Pancreas (tissue), 10 donors: ENCODE results near the gene ZC2HC1B. TPM values are rescaled to one million over a fixed set of nuclear protein-coding genes. Genes with fewer than 3 reads are reported as not detected.
"Not testable (repeated sequence)": the region's sequence is repeated elsewhere in the genome, so short reads cannot be mapped to it uniquely, and the experiment has no call there.

Source experiments
- ATAC-seq, 4 donors: fragments of 200-7000 bp; cut with Tn5 transposase; one replicate each; pipeline versions ENCODE4 v1.8.0 to v1.9.1; 2020; ENCODE audit warnings: mild to moderate bottlenecking in 4 of 4, moderate library complexity in 4 of 4
- DNase-seq, 6 donors: peaks; one replicate each; pipeline ENCODE4 v3.0.0-alpha.2; 2020
- FAIRE-seq: peaks from 2 replicates; lab custom pipeline; 2012; peaks lifted over from hg19 to GRCh38; lab: Jason Lieb, UNC
- H3K27ac ChIP-seq, 4 donors: fragments of 200-600 bp; sonication (generic); 1 replicate in 3 of 4; 2 replicates in 1 of 4; pipeline versions ENCODE4 v1.5.0 to v1.8.0; 2020
- H3K27me3 ChIP-seq, 4 donors: fragments of 200-600 bp; one replicate each; pipeline ENCODE4 v1.8.0; 2021
- H3K36me3 ChIP-seq, 3 donors: fragments of 200-600 bp; sonication (generic) in 1 of 3; one replicate each; pipeline versions ENCODE4 v1.5.0 to v1.8.0; 2020 to 2021
- H3K4me1 ChIP-seq, 3 donors: fragments of 200-600 bp; one replicate each; pipeline ENCODE4 v1.8.0; 2021
- H3K4me3 ChIP-seq, 4 donors: fragments of 200-600 bp; sonication (generic) in 2 of 4; one replicate each; pipeline versions ENCODE4 v1.5.0 to v1.8.0; 2020 to 2021
- H3K9me3 ChIP-seq, 4 donors: fragments of 200-600 bp; one replicate each; pipeline ENCODE4 v1.8.0; 2021
- CTCF ChIP-seq, 4 donors: fragments of 200-600 bp; sonication (generic) in 3 of 4; IDR thresholded peaks; one replicate each; pipeline versions ENCODE4 v1.5.0 to v1.8.0; 2021; ENCODE audit warnings: antibody characterized with exemption in 4 of 4
- WGBS, 2 donors: extraction: QIAGEN DNeasy Blood & Tissue Kit; methylation state at CpG; one replicate each; pipeline ENCODE4 v1.1.7; 2013; 5-methylcytosine and 5-hydroxymethylcytosine counted together
- intact Hi-C, 3 donors: fragments of 100-400 bp; cut with DNase I; formaldehyde crosslinking; loops; one replicate each; pipeline versions ENCODE4 v1.11.1 to v1.14.2; 2022
- polyA plus RNA-seq, 2 donors: library from polyadenylated mRNA; stranded (reverse); fragments of 200-250 nt; gene quantifications; one replicate each; pipeline ENCODE4 v1.2.3, GENCODE V29; 2013
- total RNA-seq, 6 donors: library from RNA; stranded (reverse); fragmentation: NEBNext Ultra II Directional in 4 of 6; extraction: Animal tissue kit (Norgen Biotek cat#: 25700) in 4 of 6; gene quantifications; one replicate each; pipeline versions ENCODE4 v1.2.1 to v1.2.4, GENCODE V29; 2021 to 2023
- donor health status: healthy with polysubstance abuse.
- donor health status: DM: no; HTN: no; CAD: no; lungs with moderate emphysema.
- donor health status: DM: no; HTN: no; CAD: no.
- donor health status: control.
- donor health status: control.
- donor health status: Bipolar disorder and iron deficiency.
- donor health status: DM: yes; HTN: yes; CAD: no.
- donor health status: DM: no; HTN: no; CAD: no.
- donor health status: DM: no; HTN: no; CAD: no.
- donor health status: DM: yes; HTN: yes; CAD: no.

ZC2HC1B gene
- total and polyA plus RNA-seq, 8 donors, result not detected

DNA sequence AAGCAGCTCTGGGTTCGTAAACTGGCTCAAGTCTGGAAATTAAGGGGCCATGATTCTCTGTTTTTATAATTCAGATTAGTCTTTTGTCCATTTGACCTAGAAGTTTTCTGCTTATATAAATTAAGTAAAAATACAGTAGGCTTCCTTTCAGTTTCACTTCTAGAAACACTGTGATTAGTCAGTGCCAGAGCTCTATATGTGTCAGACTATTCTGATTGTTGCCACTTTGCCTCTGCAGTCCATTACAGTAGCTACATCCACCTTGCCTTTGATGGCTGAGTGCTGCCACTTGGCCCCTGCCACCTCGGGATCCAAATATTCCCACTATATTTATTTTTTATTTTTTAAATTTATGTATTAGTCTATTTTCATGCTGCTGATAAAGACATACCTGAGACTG, 7.9 kb downstream of the ZC2HC1B start:
- no peak overlapping the region for H3K27ac ChIP-seq
- DNase-seq, result no peak
- no peak overlapping the region for H3K4me3 ChIP-seq
- 86 to 97% methylated on average over 2 of the region's 2 CpGs for WGBS, 2 donors
- H3K4me1 ChIP-seq, result no peaks in the 10 kb centered on the region
- FAIRE-seq, result no peak
- no peak for ATAC-seq
- no peaks in the 10 kb centered on the region for H3K36me3 ChIP-seq
- intact Hi-C loops, result no loop called here
- no peaks in the 10 kb centered on the region for H3K27me3 ChIP-seq
- TF ChIP-seq CTCF (IDR thresholded peaks at IDR 0.05), result no peak
- H3K9me3 ChIP-seq, result no peaks in the 10 kb centered on the region

DNA sequence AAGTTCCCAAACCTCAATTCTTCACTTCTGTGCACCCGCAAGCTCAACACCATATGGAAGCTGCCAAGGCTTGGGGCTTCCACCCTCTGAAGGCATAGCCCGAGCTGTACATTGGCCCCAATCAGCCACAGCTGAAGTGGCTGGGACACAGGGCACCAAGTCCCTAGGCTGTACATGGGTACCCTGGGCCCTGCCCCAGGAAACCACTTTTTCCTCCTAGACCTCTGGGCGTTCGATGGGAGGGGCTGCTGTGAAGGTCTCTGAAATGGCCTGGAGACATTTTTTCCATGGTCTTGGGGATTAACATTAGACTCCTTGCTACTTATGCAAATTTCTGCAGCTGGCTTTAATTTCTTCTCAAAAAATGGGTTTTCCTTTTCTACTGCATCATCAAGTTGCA, 9.3 kb downstream of the ZC2HC1B start:
- peak in 1 of 6 donors; percentile 22 for DNase-seq
- H3K4me3 ChIP-seq, H3K9me3 ChIP-seq, H3K27me3 ChIP-seq, H3K27ac ChIP-seq, intact Hi-C loops, H3K36me3 ChIP-seq, ATAC-seq, FAIRE-seq, H3K4me1 ChIP-seq: not testable (repeated sequence)
- WGBS, 2 donors, result 93 to 96% methylated on average over 4 of the region's 4 CpGs

DNA sequence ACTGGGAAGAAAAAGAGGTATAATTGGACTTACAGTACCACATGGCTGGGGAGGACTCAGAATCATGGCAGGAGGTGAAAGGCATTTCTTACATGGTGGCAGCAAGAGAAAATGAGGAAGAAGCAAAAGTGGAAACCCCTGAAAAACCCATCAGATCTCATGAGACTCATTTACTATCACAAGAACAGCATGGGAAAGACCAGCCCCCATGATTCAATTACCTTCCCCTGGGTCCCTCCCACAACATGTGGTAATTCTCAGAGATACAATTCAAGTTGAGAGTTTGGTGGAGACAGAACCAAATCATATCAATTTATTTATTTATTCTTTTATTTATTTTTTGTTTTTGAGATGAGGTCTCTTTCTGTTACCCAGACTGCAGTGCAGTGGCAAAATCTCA, 10.2 kb downstream of the ZC2HC1B start:
- DNase-seq, H3K4me3 ChIP-seq, H3K4me1 ChIP-seq, intact Hi-C loops, FAIRE-seq, H3K27ac ChIP-seq, H3K9me3 ChIP-seq, H3K36me3 ChIP-seq, H3K27me3 ChIP-seq, ATAC-seq: not testable (repeated sequence)

GRCh38 chr6:143877584-143878271, 13.5 kb downstream of the ZC2HC1B start:
- Histone ChIP-seq H3K36me3 (no peaks in the 10 kb centered on the region), H3K9me3 (no peaks in the 10 kb centered on the region), H3K4me1 (no peaks in the 10 kb centered on the region), H3K27me3 (no peaks in the 10 kb centered on the region), H3K27ac (no peak overlapping the region), H3K4me3 (no peak overlapping the region)
- ATAC-seq (no peak), FAIRE-seq (no peak), DNase-seq (no peak)
- intact Hi-C loops, result no loop called here
- 88% methylated on average over 1 of the region's 1 CpG; no CpG with 5 or more reads in 1 of the 2 donors for WGBS, 2 donors
- no peak for TF ChIP-seq CTCF (IDR thresholded peaks at IDR 0.05)

DNA sequence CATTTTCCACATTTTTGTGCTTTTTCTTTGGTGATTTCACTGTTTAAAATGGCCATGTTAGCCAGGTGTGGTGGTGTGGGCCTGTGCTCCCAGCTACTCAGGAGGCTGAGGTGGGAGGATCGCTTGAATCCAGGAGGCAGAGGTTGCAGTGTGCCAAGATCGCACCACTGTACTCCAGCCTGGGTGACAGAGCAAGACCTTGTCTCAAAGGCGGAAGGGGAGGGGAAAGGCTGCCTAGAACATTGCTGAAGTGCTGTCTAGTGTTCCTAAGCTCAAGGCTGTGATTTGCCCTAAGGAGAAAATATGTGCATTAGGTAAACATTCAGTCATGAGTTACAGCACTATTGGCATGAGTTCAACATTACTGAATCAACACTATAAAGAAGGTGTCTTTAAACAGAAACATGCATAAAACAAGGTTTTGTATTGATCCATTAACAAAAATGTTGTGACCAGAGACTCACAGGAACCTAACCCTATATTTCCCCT, 14.0 kb downstream of the ZC2HC1B start:
- no peaks in the 10 kb centered on the region for H3K27me3 ChIP-seq
- WGBS, 2 donors, result 91% methylated on average over 3 of the region's 3 CpGs; no CpG with 5 or more reads in 1 of the 2 donors
- no peak for DNase-seq
- H3K36me3 ChIP-seq, result no peaks in the 10 kb centered on the region
- H3K4me3 ChIP-seq, result no peak overlapping the region
- no peak for ATAC-seq
- no peaks in the 10 kb centered on the region for H3K9me3 ChIP-seq
- intact Hi-C loops, result no loop called here
- no peaks in the 10 kb centered on the region for H3K4me1 ChIP-seq
- FAIRE-seq, result no peak
- H3K27ac ChIP-seq, result no peak overlapping the region
- no peak for TF ChIP-seq CTCF (IDR thresholded peaks at IDR 0.05)

GRCh38 chr6:143880412-143880811, 16.1 kb downstream of the ZC2HC1B start:
- ATAC-seq, result no peak
- intact Hi-C loops, result no loop called here
- H3K36me3 ChIP-seq, result no peaks in the 10 kb centered on the region
- FAIRE-seq, result no peak
- WGBS, 2 donors, result 76 to 79% methylated on average over 2 of the region's 2 CpGs
- H3K27me3 ChIP-seq, result no peaks in the 10 kb centered on the region
- no peak overlapping the region for H3K27ac ChIP-seq
- TF ChIP-seq CTCF (IDR thresholded peaks at IDR 0.05), result no peak
- H3K4me3 ChIP-seq, result no peak overlapping the region
- no peaks in the 10 kb centered on the region for H3K4me1 ChIP-seq
- H3K9me3 ChIP-seq, result no peaks in the 10 kb centered on the region
- no peak for DNase-seq
